GM06990 (cell line): ENCODE results near the gene GPRASP2.
"Not testable (repeated sequence)": the region's sequence is repeated elsewhere in the genome, so short reads cannot be mapped to it uniquely, and the experiment has no call there.

Source experiments
- DNase-seq: peaks from one replicate; pipeline ENCODE4 v3.0.0-alpha.2; 2011; ENCODE audit not compliant: insufficient read length; ENCODE audit errors: extremely low read depth
- H3K27me3 ChIP-seq: replicated peaks from 2 replicates; pipeline ENCODE4 v1.6.0; 2011; ENCODE audit warnings: low read length; ENCODE audit not compliant: control insufficient read depth, insufficient read depth
- H3K36me3 ChIP-seq: 2 replicates; pipeline ENCODE4 v1.5.1; 2011; ENCODE audit warnings: low read length; ENCODE audit not compliant: control insufficient read depth, insufficient read depth
- H3K4me3 ChIP-seq: replicated peaks from 2 replicates; pipeline ENCODE4 v1.5.1; 2011; ENCODE audit warnings: low read depth, mild to moderate bottlenecking, control low read depth, low read length
- TF ChIP-seq, protein P1 (sequence below): IDR thresholded peaks from 2 replicates; pipeline ENCODE4 v1.5.1; 2011; ENCODE audit warnings: low read length, control low read depth, mild to moderate bottlenecking, inconsistent platforms; ENCODE audit not compliant: insufficient read depth, poor library complexity, severe bottlenecking

The GPRASP2 gene

GRCh38 chrX:102712216-102712966 lies at the start of gene GPRASP2:
Gene GPRASP2, plus strand, starts transcription at chrX:102712448. Its CDS starts 2,422 bp downstream, at chrX:102714870.
- Histone ChIP-seq H3K27me3 (no peaks in the 10 kb centered on the region), H3K36me3 (no peaks in the 10 kb centered on the region), H3K4me3 (no peak within 1 kb of the TSS)
- no peak for DNase-seq
- TF ChIP-seq, protein P1, sequence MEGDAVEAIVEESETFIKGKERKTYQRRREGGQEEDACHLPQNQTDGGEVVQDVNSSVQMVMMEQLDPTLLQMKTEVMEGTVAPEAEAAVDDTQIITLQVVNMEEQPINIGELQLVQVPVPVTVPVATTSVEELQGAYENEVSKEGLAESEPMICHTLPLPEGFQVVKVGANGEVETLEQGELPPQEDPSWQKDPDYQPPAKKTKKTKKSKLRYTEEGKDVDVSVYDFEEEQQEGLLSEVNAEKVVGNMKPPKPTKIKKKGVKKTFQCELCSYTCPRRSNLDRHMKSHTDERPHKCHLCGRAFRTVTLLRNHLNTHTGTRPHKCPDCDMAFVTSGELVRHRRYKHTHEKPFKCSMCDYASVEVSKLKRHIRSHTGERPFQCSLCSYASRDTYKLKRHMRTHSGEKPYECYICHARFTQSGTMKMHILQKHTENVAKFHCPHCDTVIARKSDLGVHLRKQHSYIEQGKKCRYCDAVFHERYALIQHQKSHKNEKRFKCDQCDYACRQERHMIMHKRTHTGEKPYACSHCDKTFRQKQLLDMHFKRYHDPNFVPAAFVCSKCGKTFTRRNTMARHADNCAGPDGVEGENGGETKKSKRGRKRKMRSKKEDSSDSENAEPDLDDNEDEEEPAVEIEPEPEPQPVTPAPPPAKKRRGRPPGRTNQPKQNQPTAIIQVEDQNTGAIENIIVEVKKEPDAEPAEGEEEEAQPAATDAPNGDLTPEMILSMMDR = no peak

DNA sequence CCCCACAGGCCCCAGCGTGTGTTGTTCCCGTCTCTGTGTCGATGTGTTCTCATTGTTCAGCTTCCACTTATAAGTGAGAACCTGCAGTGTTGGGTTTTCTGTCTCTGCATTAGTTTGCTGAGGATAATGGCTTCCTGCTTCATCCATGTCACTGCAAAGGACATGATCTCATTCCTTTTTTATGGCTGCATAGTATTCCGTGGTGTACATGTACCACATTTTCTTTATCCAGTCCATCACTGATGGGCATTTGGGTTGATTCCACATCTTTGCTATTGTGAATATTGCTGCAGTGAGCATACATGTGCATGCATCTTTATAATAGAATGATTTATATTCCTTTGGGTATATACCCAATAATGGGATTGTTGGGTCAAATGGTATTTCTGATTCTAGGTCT lies 48.4 kb upstream of the GPRASP2 start:
- DNase-seq, H3K27me3 ChIP-seq, H3K4me3 ChIP-seq, H3K36me3 ChIP-seq: not testable (repeated sequence)

DNA sequence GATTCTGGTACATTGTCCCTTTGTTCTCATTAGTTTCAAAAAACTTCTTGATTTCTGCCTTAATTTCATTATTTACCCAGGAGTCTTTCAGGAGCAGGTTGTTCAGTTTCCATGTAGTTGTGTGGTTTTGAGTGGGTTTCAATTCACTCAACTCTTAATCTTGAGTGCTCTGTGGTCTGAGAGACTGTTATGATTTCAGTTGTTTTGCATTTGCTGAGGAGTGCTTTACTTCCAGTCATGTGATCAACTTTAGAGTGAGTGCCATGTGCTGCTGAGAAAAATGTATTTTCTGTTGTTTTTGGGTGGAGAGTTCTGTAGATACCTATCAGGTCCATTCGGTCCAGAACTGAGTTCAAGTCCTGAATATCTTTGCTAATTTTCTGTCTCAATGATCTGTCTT lies 45.2 kb upstream of the GPRASP2 start:
- not testable (repeated sequence) for DNase-seq, H3K27me3 ChIP-seq, H3K36me3 ChIP-seq, H3K4me3 ChIP-seq

GRCh38 chrX:102669526-102669925 lies 42.7 kb upstream of the GPRASP2 start:
- no peak for DNase-seq
- H3K36me3 ChIP-seq = no peaks in the 10 kb centered on the region
- H3K27me3 ChIP-seq = no peaks in the 10 kb centered on the region
- TF ChIP-seq, protein P1 = no peak
- H3K4me3 ChIP-seq = no peak overlapping the region

- DNase-seq = no peak
- TF ChIP-seq, protein P1 = no peak
- H3K27me3 ChIP-seq = no peaks in the 10 kb centered on the region
- no peak overlapping the region for H3K4me3 ChIP-seq
- H3K36me3 ChIP-seq = no peaks in the 10 kb centered on the region
These were observed 39.4 kb upstream of the GPRASP2 start for GRCh38 chrX:102672856-102673255.

DNA sequence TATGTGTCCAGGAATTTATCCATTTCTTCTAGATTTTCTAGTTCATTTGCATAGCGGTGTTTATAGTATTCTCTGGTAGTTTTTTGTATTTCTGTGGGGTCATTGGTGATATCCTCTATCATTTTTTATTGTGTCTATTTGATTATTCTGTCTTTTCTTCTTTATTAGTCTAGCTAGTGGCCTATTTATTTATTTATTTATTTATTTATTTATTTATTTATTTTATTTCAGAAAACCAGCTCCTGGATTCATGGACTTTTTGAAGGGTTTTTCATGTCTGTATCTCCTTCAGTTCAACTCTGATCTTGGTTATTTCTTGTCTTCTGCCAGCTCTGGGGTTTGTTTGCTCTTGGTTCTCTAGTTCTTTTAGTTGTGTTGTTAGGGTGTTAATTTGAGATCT lies 34.8 kb upstream of the GPRASP2 start:
- DNase-seq = not testable (repeated sequence)

GRCh38 chrX:102684772-102685520 lies 27.3 kb upstream of the GPRASP2 start:
- no peaks in the 10 kb centered on the region for H3K36me3 ChIP-seq
- DNase-seq = no peak
- TF ChIP-seq, protein P1 = no peak

More for the DNA sequence above, 34.8 kb upstream of the GPRASP2 start:
- not testable (repeated sequence) for H3K36me3 ChIP-seq, H3K4me3 ChIP-seq, H3K27me3 ChIP-seq

More at GRCh38 chrX:102684772-102685520, 27.3 kb upstream of the GPRASP2 start:
- Histone ChIP-seq H3K4me3 (no peak overlapping the region), H3K27me3 (no peaks in the 10 kb centered on the region)
